DMS79 treated with DMSO at 0.1 percent for 48 hours (cell line): ENCODE measurements around the gene PCDHGC3.
"Not testable (repeated sequence)": the region's sequence is repeated elsewhere in the genome, so short reads cannot be mapped to it uniquely, and the experiment has no call there.

Experiments used
- DNase-seq: peaks from one replicate; lab custom pipeline; 2025; lab: John Stamatoyannopoulos, UW

The PCDHGC3 gene

GRCh38 chr5:141475625-141476131 lies at the start of gene PCDHGC3:
Gene PCDHGC3 (plus strand): TSS chr5:141475966. CDS start chr5:141476117, 151 bp downstream.
- peak; percentile 76 for DNase-seq

- DNase-seq: no peak
These were observed 47.9 kb upstream of the PCDHGC3 start for GRCh38 chr5:141427783-141428426.

- no peak for DNase-seq
These were observed 45.2 kb upstream of the PCDHGC3 start, which contains the start of gene PCDHGA12 for GRCh38 chr5:141430332-141431113. Gene PCDHGA12 (plus strand): TSS chr5:141430507. CDS start chr5:141430760, 253 bp downstream.

- DNase-seq: no peak
These were observed 44.5 kb upstream of the PCDHGC3 start for GRCh38 chr5:141431286-141431685.

GRCh38 chr5:141432308-141432707 lies 43.5 kb upstream of the PCDHGC3 start:
- DNase-seq: not testable (repeated sequence)

- DNase-seq: not testable (repeated sequence)
These were observed 43.0 kb upstream of the PCDHGC3 start for GRCh38 chr5:141432726-141433125.

- no peak for DNase-seq
These were observed 41.8 kb upstream of the PCDHGC3 start for GRCh38 chr5:141434006-141434405.

- no peak for DNase-seq
These were observed 38.5 kb upstream of the PCDHGC3 start for GRCh38 chr5:141437221-141437620.

GRCh38 chr5:141439411-141440141 lies 36.2 kb upstream of the PCDHGC3 start:
- no peak for DNase-seq

GRCh38 chr5:141440341-141440740 lies 35.4 kb upstream of the PCDHGC3 start:
- no peak for DNase-seq

GRCh38 chr5:141441571-141442170 lies 34.1 kb upstream of the PCDHGC3 start:
- DNase-seq: no peak

- no peak for DNase-seq
These were observed 10.4 kb upstream of the PCDHGC3 start for GRCh38 chr5:141465351-141465750.

GRCh38 chr5:141476132-141476911 lies 556 bp downstream of the PCDHGC3 start:
- DNase-seq: peak; percentile 20

GRCh38 chr5:141477044-141477575 lies 1.3 kb downstream of the PCDHGC3 start:
- DNase-seq: no peak

- DNase-seq: no peak
These were observed 2.0 kb downstream of the PCDHGC3 start for GRCh38 chr5:141477815-141478214.

GRCh38 chr5:141478321-141478945 lies 2.7 kb downstream of the PCDHGC3 start:
- DNase-seq: no peak

GRCh38 chr5:141479776-141480175 lies 4.0 kb downstream of the PCDHGC3 start:
- no peak for DNase-seq

GRCh38 chr5:141483902-141484301 lies 8.1 kb downstream of the PCDHGC3 start:
- no peak for DNase-seq

GRCh38 chr5:141484310-141484640 lies 8.5 kb downstream of the PCDHGC3 start:
- DNase-seq: peak; percentile 44

- peak; percentile 54 for DNase-seq
These were observed 9.0 kb downstream of the PCDHGC3 start, which contains the start of gene PCDHGC4 for GRCh38 chr5:141484641-141485311. Gene PCDHGC4 (plus strand): TSS chr5:141485030. CDS start chr5:141485174, 144 bp downstream.
